Stimulated activated CD4-positive, alpha-beta T cell treated with anti-CD3 and anti-CD28 coated beads, Interleukin-2, amount 100 ng/mL, for 24 hours (primary cell): ENCODE data around the gene RGMA.

Experiments
- DNase-seq, 2 donors: peaks; one replicate each; pipeline ENCODE4 v3.0.0-alpha.2; 2020

The RGMA gene

GRCh38 chr15:93001881-93002280, 87.1 kb downstream of the RGMA start:
- no peak for DNase-seq

- no peak for DNase-seq
Measured at GRCh38 chr15:93001156-93001555, 87.9 kb downstream of the RGMA start.

GRCh38 chr15:92997821-92998220, 91.2 kb downstream of the RGMA start:
- no peak for DNase-seq

- no peak for DNase-seq
Measured at GRCh38 chr15:92992720-92993119, 96.3 kb downstream of the RGMA start.

- no peak for DNase-seq
Measured at GRCh38 chr15:92990031-92990430, 99.0 kb downstream of the RGMA start.

- DNase-seq: no peak
Measured at GRCh38 chr15:92989470-92989869, 99.5 kb downstream of the RGMA start.
